Activated CD8-positive, alpha-beta memory T cell treated with anti-CD3 and anti-CD28 coated beads for 1 hour (primary cell): ENCODE measurements around the gene OR1A1.
A peak's percentile ranks its signal among the peaks of the same experiment; 100 is the strongest.
"Not testable (repeated sequence)": the region's sequence is repeated elsewhere in the genome, so short reads cannot be mapped to it uniquely, and the experiment has no call there.

Experiments
- DNase-seq, 2 donors: peaks; one replicate each; pipeline ENCODE4 v3.0.0-alpha.2; 2020; ENCODE audit warnings: low read depth in 1 of 2; ENCODE audit errors: extremely low read depth in 1 of 2

Gene OR1A1

DNA sequence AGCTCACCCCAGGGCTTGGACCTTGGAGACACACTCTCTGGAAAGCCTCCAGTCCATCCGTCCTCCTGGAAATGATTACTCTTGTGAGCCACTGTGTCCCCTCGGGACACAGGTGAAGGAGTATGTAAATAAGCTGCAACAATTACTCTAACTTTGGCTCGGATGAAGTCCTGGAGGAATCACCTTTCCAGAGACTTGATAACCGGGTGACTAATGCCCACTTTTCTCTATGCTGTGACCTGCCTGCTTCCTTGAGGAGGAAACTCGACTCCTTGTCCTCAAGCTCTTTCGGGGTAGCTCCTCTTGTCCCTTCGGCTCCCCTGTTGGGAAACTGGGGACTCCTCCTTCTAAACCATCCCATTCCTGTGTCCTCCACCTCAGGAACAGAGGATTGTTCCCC, at the start of gene OR1A1:
Gene OR1A1, plus strand, starts transcription at position 301 of the 400 bp plus-strand sequence. CDS start 7,954 bp downstream, outside the sequence.
- no peak for DNase-seq

GRCh38 chr17:3167574-3167973, 39.9 kb upstream of the OR1A1 start:
- DNase-seq, result no peak

DNA sequence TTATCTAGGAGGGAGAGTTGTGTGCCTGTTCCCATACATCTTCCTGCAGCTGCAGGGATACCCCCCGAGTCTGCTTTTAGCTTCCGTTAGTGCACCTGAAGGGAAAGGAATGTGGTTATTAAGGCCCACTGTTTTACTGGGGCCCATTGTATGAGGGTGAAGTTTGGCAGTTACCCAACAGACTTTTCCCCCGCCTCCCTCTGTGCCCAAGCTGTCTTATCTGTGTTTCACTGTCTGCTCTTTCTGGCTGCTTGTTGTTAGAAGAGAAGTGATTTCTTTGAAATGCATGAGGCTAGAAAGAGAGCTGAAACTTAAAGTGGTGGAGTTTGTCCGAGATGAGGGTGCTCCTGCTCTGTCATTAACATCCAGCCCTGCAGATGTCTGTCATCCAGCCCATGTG, 17.5 kb upstream of the OR1A1 start:
- no peak for DNase-seq

GRCh38 chr17:3197219-3197618, 10.2 kb upstream of the OR1A1 start, which contains the start of gene OR1A2:
TSS of gene OR1A2 (plus strand) at chr17:3197519. CDS start at chr17:3197519, 0 bp downstream.
- DNase-seq, result no peak

GRCh38 chr17:3208484-3208883, 1.0 kb downstream of the OR1A1 start:
- no peak for DNase-seq

GRCh38 chr17:3213001-3213400, 5.5 kb downstream of the OR1A1 start:
- DNase-seq, result no peak

DNA sequence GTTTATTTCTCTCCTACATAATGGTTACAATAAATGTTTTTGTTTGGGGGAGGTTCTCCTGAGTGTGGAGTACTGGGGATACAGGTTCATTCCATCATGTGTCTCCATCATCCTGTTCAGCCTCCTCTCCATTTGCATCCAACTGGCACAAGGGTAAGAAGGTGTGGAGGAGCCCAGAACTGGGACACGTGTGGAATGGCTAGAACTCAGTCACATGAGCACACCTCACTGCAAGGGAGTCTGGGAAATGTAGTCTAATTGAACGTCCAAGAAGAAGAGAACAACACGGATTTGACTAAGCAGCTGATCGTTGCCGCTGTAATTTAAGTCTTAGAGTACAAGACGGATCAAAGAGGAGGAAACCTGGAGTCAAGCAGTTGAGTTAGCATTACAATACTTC, 6.1 kb downstream of the OR1A1 start:
- no peak for DNase-seq

DNA sequence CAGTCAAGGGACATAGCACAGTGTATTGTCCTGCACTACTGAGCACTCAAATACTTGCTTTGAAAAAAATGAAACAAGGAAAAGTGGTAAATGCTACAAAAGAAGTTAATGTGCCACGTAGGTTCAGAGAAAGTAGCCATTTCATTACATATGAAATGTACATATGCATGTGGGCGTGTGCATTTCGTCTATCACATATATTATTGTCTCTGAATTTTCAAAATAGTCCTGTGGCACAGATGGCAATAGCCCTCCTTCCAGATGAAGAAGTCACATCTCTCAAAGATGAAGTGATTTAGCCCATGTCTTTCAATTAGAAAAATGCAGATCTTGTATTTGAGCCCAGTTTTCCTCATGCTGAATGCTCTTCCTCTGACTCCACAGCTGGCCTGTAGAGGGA, 12.5 kb downstream of the OR1A1 start:
- DNase-seq, result not testable (repeated sequence)

DNA sequence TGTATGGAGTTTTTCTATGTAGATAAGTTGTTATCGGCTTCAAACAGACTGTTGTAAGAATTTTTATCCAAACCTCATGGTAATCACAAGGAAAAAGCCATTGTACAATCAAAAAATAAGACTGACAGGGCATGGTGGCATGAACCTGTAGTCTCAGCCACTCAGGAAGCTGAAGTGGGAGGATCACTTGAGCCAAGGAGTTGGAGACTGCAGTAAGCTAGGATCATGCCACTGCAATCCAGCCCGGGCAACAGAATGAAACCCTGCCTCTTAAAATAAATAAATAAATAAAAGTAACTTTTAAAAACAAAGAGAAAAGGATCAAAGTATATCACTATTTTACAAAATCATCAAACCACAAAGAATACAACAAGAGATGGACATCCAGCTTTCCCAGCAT, 14.4 kb downstream of the OR1A1 start:
- no peak for DNase-seq

DNA sequence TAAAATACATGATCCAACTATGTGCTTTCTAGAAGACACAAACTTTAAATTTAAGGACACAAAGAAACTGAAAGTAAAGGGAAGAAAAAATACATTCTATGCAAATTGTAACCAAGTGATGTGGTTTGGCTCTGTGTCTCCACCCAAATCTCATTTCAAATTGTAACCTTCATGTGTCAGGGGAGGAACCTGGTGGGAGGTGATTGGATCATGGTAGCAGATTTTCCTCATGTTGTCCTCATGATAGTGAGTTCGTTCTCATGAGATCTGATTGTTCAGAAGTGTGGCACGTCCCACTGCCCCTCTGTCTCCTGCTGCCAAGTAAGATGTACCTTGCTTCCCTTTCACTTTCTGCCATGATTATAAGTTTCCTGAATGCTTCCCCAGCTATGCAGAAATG, 15.0 kb downstream of the OR1A1 start:
- no peak for DNase-seq

GRCh38 chr17:3224721-3225352, 17.4 kb downstream of the OR1A1 start:
- not testable (repeated sequence) for DNase-seq

DNA sequence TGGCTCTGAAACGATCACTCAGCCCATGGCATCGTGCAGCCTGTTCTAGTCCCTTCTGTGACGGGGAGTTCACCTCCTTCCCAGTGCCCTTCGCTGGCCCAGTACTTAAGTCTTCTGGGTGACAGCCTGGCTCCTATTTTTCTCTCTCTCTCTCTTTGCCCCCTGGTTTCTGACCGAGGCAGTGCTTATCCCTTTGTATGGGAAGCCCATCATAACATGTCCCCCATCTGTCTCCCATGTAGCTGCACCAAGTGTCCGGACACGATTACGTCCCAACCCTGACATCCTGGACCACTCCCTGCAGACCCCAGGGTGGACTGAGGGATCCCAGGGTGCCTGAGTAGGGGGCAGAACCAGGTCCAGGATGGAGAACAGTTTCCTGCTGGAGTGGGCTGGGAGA, 24.8 kb downstream of the OR1A1 start:
- not testable (repeated sequence) for DNase-seq

DNA sequence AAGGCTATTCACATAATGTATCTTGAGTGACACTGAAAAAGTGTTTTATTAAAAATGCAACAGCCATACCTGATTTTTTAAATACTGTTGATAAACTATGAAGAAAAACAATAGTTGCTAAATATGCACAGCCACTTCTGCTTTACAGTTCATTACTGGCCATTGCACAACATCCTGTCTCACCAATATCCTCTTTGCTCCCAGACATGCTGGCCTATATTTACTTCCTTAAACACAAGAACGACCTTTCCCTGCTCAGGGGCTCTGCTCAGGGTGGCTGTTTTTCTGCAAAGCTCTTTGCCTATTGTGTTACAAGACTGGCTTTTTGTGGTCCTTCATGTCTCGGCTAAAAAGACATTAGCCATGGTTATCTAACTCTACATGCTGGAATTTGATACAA, 31.2 kb downstream of the OR1A1 start:
- DNase-seq, result not testable (repeated sequence)

GRCh38 chr17:3241044-3241443, 33.6 kb downstream of the OR1A1 start:
- not testable (repeated sequence) for DNase-seq

GRCh38 chr17:3244841-3245240, 37.4 kb downstream of the OR1A1 start:
- not testable (repeated sequence) for DNase-seq

GRCh38 chr17:3249013-3249412, 41.5 kb downstream of the OR1A1 start:
- DNase-seq, result not testable (repeated sequence)

DNA sequence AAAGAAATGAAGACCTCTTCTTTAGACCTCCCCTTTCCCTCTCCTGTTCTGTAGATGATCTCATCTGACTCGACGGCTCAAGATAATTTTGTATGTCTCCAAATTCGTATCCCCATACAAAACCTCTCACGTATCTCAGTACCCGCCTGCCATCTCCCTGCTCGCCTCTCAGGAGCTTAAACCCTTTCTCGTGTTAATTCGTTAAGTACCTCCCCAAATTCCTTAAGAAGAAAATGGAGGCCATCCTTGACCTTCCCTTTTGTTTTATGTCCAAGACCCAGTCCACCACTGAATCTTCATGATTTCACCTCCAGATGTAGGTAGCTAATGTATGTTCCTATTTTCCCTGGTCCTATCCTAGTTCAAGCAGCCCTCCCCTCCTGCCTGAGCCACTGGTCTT, 49.1 kb downstream of the OR1A1 start:
- no peak for DNase-seq

DNA sequence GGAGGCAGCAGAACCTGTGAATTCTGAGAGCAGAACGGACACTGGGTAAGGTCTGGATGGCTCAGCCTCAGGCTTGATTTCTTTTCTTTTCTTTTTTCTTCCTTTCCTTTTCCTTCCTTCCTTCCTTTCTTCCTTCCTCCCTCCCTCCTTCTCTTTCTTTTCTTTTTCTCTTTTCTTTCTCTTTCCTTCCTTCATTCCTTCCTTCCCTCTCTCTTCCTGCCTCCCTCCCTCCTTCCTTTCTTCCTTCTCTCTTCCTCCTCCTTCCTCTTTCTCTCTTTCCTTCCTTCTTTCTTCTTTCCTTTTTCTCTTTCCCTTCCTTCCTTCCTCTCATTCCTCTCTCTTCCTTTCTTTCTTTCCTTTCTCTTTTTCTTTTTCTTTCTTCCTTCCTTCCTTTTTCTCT, 52.7 kb downstream of the OR1A1 start:
- DNase-seq, result no peak

DNA sequence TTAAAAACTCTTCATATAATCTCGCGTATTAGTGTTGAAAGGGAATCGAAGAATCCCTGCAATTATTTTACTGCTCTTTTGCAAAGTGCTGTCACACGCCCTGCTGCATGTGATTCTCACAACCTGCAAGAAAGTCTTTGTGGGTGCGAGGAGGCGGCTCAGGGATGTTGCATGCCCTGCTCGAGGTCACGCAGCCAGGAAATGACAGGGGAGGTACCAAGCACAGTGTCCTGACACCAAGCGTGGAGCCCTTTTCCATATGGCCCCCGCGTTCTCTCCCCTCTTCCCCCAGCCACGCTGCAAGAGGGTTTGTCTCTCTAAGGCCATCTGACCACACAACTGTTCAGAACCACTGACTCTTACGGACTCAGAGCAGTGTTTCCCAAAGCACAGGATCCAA, 53.1 kb downstream of the OR1A1 start:
- peak in 1 of 2 donors; percentile 3 for DNase-seq
